ENCODE measurements around the gene LDLRAP1. TPM values are rescaled to one million over a fixed set of nuclear protein-coding genes. Genes with fewer than 3 reads are reported as not detected.

LDLRAP1 gene
- total and polyA plus RNA-seq, 2 donors (not counting 1 experiment from before 2014, with no cell fraction given) = 22.7 to 24.3 TPM

DNA sequence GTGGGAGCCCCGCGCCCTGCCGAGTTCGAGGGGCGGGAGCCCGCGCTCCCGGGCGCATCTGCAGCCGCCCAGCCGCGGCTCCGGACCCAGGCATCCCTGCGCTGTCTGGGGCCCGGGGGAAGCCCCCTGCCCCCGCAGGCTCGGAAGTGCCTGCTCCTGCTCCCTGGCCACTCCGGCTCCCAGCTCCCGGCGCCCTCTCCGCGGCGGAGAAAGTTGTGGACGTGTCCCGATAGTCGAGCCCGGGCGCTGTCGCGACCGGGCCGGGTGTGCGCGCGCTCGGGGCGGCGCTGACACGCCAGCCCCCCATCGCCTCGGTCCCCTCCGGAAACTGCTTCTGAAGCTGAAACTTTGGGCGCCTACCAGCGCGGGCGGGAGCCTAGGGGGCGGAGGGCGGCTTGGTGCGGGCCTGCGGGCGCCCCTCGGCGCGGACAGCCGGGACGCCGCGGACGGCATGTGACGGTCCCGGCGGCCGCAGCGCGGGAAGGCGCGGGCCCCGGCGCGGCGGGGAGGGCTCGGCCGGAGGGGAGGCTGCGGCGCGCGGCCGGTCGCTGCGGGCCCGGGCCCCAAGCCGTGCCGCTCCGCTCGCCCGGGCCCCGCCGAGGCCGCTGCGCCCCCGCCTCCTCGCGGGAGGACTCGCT, 73.7 kb downstream of the LDLRAP1 start:
- H3K27me3 Mint-ChIP-seq = peaks cover 39% of the 10 kb centered on the region
- Histone ChIP-seq H3K79me2 (ENCODE audit: control insufficient read depth, insufficient read depth, low read length) (no peaks in the 10 kb centered on the region), H3K27me3 (replicated peaks in 1 of 4; ENCODE audit: control extremely low read depth in 1 of 4, control insufficient read depth in 3 of 4, insufficient read depth in 4 of 4, low read length in 3 of 4) (peaks cover 0 to 42% (median 23%) of the 10 kb centered on the region in 4 experiments), H3K36me3 (replicated peaks in 1 of 2; ENCODE audit: control extremely low read depth in 1 of 2, control insufficient read depth in 1 of 2, extremely low read depth in 1 of 2, insufficient read depth in 2 of 2, low read length in 1 of 2) (no peaks in the 10 kb centered on the region), H3K27ac (ENCODE audit: low read length in 2 of 2) (no peak overlapping the region), H3K9ac (ENCODE audit: low read length) (peak overlapping the region; percentile 77), H4K20me1 (ENCODE audit: control insufficient read depth, insufficient read depth, low read length, poor library complexity, severe bottlenecking) (no peaks in the 10 kb centered on the region), H3K4me1 (ENCODE audit: control insufficient read depth in 2 of 2, insufficient read depth in 2 of 2, low read length in 2 of 2) (peaks cover 8 to 22% of the 10 kb centered on the region in 2 donors), H3K4me2 (replicated peaks; ENCODE audit: low read depth, low read length, poor library complexity, severe bottlenecking) (peak overlapping the region; percentile 100), H3K4me3 (ENCODE audit: control extremely low read depth in 1 of 5, extremely low read depth in 1 of 5, insufficient read depth in 1 of 5, low read depth in 2 of 5, low read length in 4 of 5) (peak overlapping the region in 4 of 5 experiments; percentile 42 to 78 (median 72)), H3K9me3 (ENCODE audit: control extremely low read depth in 1 of 3, control insufficient read depth in 2 of 3, insufficient read depth in 1 of 3, low read length in 2 of 3) (no peaks in the 10 kb centered on the region), H2AFZ (ENCODE audit: insufficient read depth, low read depth, low read length, poor library complexity, severe bottlenecking) (peak overlapping the region; percentile 77)
- WGBS (ENCODE audit: insufficient coverage) = under 1% methylated on average over 94 of the region's 94 CpGs
- peak overlapping the region; percentile 69 for H3K4me3 Mint-ChIP-seq
- ATAC-seq (ENCODE audit: low read depth) (no peak), DNase-seq (no peak)
- H3K9me3 Mint-ChIP-seq (ENCODE audit: insufficient read depth) = no peaks in the 10 kb centered on the region
- H3K4me1 Mint-ChIP-seq = peaks cover 23% of the 10 kb centered on the region
- H3K27ac Mint-ChIP-seq = no peak overlapping the region
- ChIA-PET POLR2A (no interaction called here), CTCF (interaction anchor here (0.6 kb wide), 1 partner anchor 1099 kb away, joined by 4 read pairs; no protein-coding TSS in a partner anchor)
- TF ChIP-seq, protein P1, sequence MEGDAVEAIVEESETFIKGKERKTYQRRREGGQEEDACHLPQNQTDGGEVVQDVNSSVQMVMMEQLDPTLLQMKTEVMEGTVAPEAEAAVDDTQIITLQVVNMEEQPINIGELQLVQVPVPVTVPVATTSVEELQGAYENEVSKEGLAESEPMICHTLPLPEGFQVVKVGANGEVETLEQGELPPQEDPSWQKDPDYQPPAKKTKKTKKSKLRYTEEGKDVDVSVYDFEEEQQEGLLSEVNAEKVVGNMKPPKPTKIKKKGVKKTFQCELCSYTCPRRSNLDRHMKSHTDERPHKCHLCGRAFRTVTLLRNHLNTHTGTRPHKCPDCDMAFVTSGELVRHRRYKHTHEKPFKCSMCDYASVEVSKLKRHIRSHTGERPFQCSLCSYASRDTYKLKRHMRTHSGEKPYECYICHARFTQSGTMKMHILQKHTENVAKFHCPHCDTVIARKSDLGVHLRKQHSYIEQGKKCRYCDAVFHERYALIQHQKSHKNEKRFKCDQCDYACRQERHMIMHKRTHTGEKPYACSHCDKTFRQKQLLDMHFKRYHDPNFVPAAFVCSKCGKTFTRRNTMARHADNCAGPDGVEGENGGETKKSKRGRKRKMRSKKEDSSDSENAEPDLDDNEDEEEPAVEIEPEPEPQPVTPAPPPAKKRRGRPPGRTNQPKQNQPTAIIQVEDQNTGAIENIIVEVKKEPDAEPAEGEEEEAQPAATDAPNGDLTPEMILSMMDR (IDR thresholded peaks at IDR 0.05) = no peak
- no peak for TF ChIP-seq EZH2 (IDR thresholded peaks at IDR 0.05; ENCODE audit: borderline replicate concordance, insufficient read depth, low read depth, low read length, poor library complexity, severe bottlenecking)
- intact Hi-C loops (cut with micrococcal nuclease) = loop anchor here (1.0 to 10.0 kb wide), 6 partner anchors 9 to 372 kb away; partner anchors contain the start of genes MACO1, RSRP1 and SELENON

All from B cell (primary cell).